ENCODE measurements around the gene MAP4.

GRCh38 chr3:47956521-47956920, 59.7 kb downstream of the MAP4 start:
- no peak for TF ChIP-seq CTCF (IDR thresholded peaks at IDR 0.05)
- TF ChIP-seq POLR2A (IDR thresholded peaks at IDR 0.05) = no peak
- TF ChIP-seq POLR2AphosphoS5 (IDR thresholded peaks at IDR 0.05) = no peak

All from gastroesophageal sphincter (tissue), 3 donors.